T-helper 1 cell (primary cell): ENCODE data around the gene PRADC1.

Experiments
- DNase-seq, 5 donors: peaks; one replicate each; pipeline ENCODE4 v3.0.0-alpha.2; 2012 to 2020

Gene PRADC1

GRCh38 chr2:73258186-73258912 is 25.3 kb upstream of the PRADC1 start:
- no peak for DNase-seq

- no peak for DNase-seq
Measured at GRCh38 chr2:73257425-73258125, 24.5 kb upstream of the PRADC1 start.

- DNase-seq: no peak
Measured at GRCh38 chr2:73257021-73257420, 24.0 kb upstream of the PRADC1 start.

GRCh38 chr2:73256618-73256922 is 23.5 kb upstream of the PRADC1 start:
- no peak for DNase-seq

GRCh38 chr2:73255907-73256617 is 23.0 kb upstream of the PRADC1 start:
- DNase-seq: no peak

- no peak for DNase-seq
Measured at GRCh38 chr2:73255007-73255644, 22.1 kb upstream of the PRADC1 start.

GRCh38 chr2:73254343-73255006 is 21.4 kb upstream of the PRADC1 start:
- no peak for DNase-seq

GRCh38 chr2:73253901-73254300 is 20.9 kb upstream of the PRADC1 start:
- no peak for DNase-seq

- no peak for DNase-seq
Measured at GRCh38 chr2:73253400-73253799, 20.4 kb upstream of the PRADC1 start.

- DNase-seq: no peak
Measured at GRCh38 chr2:73252238-73253027, 19.4 kb upstream of the PRADC1 start.

- DNase-seq: no peak
Measured at GRCh38 chr2:73250872-73251846, 18.1 kb upstream of the PRADC1 start.

- no peak for DNase-seq
Measured at GRCh38 chr2:73249636-73250035, 16.6 kb upstream of the PRADC1 start.

- no peak for DNase-seq
Measured at GRCh38 chr2:73246850-73247249, 13.8 kb upstream of the PRADC1 start.

GRCh38 chr2:73244580-73244979 is 11.5 kb upstream of the PRADC1 start:
- DNase-seq: peak in 1 of 5 donors; percentile 22

- no peak for DNase-seq
Measured at GRCh38 chr2:73243884-73244570, 11.0 kb upstream of the PRADC1 start.

- no peak for DNase-seq
Measured at GRCh38 chr2:73239776-73240175, 6.7 kb upstream of the PRADC1 start.

GRCh38 chr2:73238976-73239375 is 5.9 kb upstream of the PRADC1 start:
- no peak for DNase-seq

- DNase-seq: no peak
Measured at GRCh38 chr2:73238149-73238548, 5.1 kb upstream of the PRADC1 start.

- no peak for DNase-seq
Measured at GRCh38 chr2:73237168-73237567, 4.1 kb upstream of the PRADC1 start.
